22Rv1 (cell line): ENCODE measurements around the gene DUSP15.

Source experiments
- H3K27ac ChIP-seq: fragments of 450-650 bp; 2 replicates; pipeline ENCODE4 v1.5.1; 2017
- ZFX ChIP-seq: fragments of 450-650 bp; IDR thresholded peaks from 2 replicates; pipeline ENCODE4 v1.6.1; 2017; ENCODE audit warnings: antibody characterized with exemption, borderline replicate concordance
- TF ChIP-seq, protein P1 (sequence below): fragments of 450-650 bp; IDR thresholded peaks from 2 replicates; pipeline ENCODE4 v1.5.1; 2017; ENCODE audit warnings: mild to moderate bottlenecking

Gene DUSP15

DNA sequence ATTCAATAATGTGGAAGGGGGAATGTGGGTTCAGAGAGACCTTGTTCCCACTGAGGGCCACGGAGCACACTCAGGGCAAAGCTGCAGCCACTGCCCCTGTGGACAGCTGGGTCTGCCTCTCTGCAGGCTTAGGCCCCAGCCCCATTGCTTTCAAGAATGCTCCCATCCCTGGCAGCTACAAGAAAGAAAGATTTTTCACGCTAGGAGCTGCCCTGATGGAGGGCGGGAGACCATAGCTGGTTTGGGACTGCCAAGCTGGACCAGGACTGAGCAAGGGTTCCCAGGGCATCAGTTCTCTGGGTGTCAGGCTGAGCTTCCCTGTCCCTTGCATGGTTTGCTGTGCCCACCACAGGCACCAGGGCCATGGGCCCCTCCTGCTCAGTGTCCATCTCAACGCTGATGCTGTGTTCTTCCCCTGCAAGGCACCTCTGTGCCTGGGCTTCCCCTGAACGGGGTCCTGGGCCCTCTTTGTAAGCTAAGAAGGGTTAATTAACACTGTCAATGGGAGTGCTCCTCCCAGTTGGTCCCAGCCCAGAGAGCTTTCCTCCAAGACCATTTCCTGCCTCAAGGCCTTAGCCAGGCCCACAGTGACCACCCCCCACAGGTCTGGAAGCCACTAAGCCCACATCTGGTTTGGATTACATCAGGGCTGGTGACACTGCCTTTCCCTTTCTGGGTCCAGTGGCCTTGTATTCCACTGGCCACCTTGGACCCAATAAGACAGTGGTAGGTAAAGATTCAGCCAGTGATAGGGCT lies 33.3 kb downstream of the DUSP15 start:
- no peak overlapping the region for H3K27ac ChIP-seq

DNA sequence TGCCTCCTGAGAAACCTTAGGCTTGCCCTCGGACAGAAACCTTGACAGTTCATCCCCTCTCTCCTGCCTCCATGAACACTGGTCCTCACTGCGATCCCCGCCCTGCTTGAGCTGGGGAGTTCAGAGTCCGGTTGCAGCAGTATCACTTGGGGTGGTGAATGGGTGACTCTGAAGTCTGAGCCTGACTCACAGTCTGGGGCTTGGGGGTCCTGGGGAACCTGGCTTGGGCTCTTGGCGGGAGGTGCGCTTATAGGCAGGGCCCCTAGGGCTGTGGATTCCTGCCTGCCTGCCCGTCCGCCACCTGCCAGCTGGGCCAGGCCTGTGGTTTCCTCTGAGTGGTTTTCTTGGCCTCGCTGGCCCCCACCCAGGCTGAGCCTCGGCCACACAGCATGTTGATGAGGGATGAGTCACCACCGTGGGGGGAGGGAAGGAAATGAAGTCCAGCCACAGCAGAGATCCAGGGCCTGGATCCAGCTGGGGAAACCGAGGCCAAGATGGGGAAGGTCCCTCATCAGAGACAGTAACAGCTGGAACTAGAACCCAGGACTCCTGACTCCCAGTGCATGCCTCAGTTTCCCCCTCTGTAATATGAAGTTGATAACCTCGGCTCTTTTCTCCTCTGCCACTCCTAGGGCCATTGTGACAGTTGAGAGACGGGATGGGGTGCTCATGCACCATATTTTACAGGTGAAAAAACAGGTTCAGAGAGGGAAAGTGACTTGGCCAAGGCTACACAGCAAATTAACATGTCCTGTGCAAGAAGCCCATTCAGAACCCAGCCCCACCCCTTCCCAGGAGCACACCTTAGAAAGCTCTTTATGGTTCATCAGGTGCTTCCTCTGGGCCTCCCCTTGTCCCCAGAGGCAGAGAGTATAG lies 34.1 kb downstream of the DUSP15 start:
- no peak for TF ChIP-seq ZFX
- TF ChIP-seq, protein P1, sequence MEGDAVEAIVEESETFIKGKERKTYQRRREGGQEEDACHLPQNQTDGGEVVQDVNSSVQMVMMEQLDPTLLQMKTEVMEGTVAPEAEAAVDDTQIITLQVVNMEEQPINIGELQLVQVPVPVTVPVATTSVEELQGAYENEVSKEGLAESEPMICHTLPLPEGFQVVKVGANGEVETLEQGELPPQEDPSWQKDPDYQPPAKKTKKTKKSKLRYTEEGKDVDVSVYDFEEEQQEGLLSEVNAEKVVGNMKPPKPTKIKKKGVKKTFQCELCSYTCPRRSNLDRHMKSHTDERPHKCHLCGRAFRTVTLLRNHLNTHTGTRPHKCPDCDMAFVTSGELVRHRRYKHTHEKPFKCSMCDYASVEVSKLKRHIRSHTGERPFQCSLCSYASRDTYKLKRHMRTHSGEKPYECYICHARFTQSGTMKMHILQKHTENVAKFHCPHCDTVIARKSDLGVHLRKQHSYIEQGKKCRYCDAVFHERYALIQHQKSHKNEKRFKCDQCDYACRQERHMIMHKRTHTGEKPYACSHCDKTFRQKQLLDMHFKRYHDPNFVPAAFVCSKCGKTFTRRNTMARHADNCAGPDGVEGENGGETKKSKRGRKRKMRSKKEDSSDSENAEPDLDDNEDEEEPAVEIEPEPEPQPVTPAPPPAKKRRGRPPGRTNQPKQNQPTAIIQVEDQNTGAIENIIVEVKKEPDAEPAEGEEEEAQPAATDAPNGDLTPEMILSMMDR: no peak
- H3K27ac ChIP-seq: no peak overlapping the region

More for the DNA sequence above, 33.3 kb downstream of the DUSP15 start:
- TF ChIP-seq, protein P1: no peak
- no peak for TF ChIP-seq ZFX

DNA sequence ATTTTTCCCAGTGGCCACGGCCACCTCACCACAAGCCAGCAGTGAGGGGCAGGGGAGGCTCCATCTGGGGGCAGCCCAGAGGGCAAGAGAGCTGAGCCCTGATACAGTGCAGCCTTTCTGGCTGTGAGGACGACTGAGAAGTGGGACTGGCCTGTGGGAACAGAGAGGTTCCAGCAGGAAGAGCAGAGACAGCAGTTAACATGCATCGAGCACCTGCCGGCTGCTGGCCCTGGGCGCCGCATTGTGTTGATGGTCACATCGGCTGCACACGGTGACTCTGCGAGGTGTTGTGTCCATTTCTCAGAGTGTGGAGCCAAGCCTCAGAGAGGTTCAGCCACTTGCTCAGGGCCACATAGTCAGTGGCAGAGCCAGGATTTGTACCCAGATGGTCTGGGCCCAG lies 34.8 kb downstream of the DUSP15 start:
- no peak for TF ChIP-seq ZFX
- TF ChIP-seq, protein P1: no peak
- no peak overlapping the region for H3K27ac ChIP-seq

DNA sequence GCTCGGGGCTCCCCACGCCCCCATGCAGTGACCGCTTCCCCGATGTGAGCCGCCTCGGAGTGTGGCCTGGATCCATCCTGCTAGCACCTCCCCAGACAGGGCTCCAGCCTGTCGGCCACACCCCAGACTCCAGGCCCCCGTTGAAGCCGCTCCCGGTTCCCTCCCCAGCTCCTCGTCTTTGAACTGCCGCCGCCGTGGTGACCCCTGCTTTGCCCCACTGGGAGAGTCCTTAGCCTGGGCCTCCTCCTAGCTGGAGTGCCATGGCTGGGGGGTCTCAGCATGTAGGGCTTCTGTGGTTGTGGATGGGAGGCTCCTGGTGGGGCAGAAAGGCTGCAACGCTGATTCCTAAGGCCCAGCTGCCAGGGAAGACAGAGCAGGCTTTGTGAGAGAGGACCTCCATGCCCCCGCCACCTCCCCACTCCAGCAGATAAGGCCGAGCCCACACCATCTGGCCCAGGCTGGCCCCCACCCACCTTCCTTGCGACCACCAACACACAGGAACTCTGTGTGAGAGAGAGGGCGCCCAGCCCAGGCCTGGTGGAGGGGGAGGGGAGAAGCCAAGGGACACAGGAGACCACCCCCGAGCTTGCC lies 36.3 kb downstream of the DUSP15 start:
- TF ChIP-seq, protein P1: no peak
- no peak for TF ChIP-seq ZFX
- H3K27ac ChIP-seq: no peak overlapping the region

DNA sequence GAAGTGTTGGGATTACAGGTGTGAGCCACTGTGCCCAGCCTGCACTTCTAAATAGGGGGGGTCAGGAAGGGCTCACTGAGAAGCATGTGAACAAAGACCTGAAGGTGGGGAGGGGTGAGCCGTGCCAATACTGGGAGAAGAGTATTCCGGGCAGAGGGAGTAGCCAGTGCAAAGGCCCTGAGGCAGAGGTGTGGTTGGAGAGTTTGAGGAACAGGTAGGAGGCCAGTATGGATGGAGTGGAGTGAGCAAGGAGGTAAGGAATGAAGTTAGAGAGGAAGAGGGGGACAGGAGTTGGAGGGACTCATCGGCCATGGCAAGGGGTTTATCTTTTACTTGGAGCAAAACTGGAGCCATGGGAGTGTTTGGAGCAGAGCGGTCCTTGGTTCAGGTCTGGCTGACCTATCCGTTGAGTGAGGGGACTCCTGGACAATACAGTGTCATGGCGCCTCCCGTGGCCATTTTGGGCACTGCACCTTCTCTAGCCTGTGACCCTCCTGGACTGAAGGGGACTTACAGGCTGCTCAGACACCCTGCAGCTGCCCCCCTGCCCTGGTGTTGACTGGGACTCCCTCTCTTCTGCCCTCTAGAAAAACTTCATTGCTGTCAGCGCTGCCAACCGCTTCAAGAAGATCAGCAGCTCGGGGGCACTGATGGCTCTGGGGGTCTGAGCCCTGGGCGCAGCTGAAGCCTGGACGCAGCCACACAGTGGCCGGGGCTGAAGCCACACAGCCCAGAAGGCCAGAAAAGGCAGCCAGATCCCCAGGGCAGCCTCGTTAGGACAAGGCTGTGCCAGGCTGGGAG lies 37.0 kb downstream of the DUSP15 start:
- no peak overlapping the region for H3K27ac ChIP-seq
- TF ChIP-seq, protein P1: peak; percentile 93
- TF ChIP-seq ZFX: no peak

DNA sequence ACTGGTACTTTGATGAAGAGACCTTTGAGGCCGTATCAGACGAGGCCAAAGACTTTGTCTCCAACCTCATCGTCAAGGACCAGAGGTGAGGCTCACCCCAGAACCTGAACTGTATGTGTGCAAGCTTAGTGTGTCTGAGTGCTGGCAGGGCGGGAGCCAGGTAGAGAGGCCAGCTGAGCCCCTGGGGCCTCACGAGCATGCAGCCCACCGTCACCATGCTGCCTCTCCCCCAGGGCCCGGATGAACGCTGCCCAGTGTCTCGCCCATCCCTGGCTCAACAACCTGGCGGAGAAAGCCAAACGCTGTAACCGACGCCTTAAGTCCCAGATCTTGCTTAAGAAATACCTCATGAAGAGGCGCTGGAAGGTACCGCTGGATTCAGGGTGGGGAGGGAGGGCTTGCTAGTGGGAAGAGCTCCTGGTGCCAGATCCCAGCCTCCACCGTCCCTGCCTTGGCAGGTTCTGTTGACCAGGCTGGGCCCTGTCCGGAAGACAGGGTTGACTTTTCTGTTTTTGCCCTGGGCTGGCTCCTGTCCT lies 38.5 kb downstream of the DUSP15 start:
- no peak for TF ChIP-seq ZFX
- TF ChIP-seq, protein P1: no peak
- H3K27ac ChIP-seq: no peak overlapping the region
